HG02943 (cell line): ENCODE results near the gene TPRKB.
"Not testable (repeated sequence)": the region's sequence is repeated elsewhere in the genome, so short reads cannot be mapped to it uniquely, and the experiment has no call there.

Experiments used
- ATAC-seq: cut with Tn5 transposase; IDR thresholded peaks from one replicate; pipeline ENCODE4 v1.9.1; 2021; ENCODE audit warnings: mild to moderate bottlenecking, low read depth, moderate library complexity; ENCODE audit not compliant: unreplicated experiment

Gene TPRKB

GRCh38 chr2:73746015-73746876 is 9.1 kb upstream of the TPRKB start:
- ATAC-seq, result no peak

DNA sequence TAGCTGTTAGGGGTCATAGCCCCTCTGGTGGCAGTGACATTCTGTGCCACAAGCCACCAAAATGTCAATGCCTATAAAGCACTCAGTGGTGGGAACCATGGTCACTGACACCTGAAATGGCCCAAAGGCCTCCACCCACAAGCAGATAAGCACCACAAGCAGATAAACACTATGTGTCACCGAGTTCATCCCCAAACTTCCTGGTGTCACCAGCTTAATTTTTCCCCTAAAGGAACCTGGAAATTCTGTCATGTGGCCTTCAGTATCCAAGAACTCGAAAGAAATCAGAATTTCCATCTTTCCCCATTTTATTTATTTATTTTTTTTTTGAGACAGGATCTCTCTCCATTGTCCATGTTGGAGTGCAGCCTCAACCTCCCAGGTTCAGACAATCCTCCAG is 3.6 kb upstream of the TPRKB start:
- no peak for ATAC-seq

GRCh38 chr2:73739101-73739500 is 2.0 kb upstream of the TPRKB start:
- ATAC-seq, result no peak

DNA sequence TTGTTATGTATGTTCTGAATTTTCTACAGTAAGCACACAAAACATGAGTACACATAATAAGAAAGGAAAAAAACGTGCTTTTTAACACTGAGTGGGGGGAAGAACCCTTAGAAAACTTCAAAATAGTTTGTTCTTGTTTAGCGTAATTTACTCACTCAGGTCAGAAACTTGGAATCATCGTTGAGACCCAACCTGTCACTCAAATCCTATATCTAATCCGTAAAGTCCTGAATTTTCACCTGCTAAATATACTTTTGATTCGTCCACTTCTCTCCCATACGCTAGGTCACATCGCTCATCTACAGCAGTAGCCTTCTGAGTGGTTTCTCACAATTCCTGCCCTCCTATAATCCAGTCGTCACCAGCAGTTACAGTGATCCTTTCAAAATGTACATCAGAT is 767 bp downstream of the TPRKB start:
- ATAC-seq, result no peak

DNA sequence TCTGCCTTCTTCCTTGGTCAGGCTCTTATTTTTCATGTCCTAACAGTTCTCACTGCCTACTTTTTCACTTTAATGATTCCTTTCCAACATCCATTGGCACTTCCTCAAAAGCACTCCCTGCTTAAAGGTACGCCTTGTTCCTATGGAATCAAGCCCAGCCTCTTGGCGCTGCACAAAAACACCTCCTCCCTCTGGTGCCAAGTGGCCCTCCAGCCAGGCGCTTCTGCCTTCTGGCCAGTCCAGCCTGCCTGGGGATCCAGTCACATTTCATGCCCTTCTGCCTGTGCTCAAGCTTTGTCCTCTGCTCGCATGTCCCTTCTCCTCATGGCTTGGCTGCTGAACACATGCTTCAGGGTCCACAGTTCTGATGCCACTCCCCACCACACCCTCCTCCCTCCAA is 6.3 kb downstream of the TPRKB start:
- no peak for ATAC-seq

DNA sequence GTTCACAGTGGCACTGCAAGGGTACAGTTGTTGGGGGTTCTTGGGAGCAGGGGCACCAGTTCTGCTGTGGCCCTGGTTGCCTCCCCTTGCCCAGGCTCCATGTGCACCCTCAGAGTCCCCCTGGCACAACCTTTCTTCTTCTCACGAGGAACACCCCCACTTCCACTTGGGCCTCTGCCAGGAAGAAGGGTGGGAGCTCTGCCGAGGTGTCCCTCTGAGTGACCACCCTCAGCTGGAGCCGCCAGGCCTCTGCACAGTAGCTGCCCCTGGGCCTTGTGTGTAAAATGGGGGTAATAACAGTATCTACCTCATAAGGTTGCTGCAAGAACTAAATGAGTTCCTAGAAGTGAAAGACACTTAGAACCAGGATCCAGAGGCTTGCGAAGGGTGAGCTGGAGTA is 8.4 kb downstream of the TPRKB start:
- no peak for ATAC-seq

GRCh38 chr2:73728043-73728442 is 9.1 kb downstream of the TPRKB start:
- ATAC-seq, result no peak

- ATAC-seq, result not testable (repeated sequence)
These were observed 10.5 kb downstream of the TPRKB start for GRCh38 chr2:73726657-73727056.

DNA sequence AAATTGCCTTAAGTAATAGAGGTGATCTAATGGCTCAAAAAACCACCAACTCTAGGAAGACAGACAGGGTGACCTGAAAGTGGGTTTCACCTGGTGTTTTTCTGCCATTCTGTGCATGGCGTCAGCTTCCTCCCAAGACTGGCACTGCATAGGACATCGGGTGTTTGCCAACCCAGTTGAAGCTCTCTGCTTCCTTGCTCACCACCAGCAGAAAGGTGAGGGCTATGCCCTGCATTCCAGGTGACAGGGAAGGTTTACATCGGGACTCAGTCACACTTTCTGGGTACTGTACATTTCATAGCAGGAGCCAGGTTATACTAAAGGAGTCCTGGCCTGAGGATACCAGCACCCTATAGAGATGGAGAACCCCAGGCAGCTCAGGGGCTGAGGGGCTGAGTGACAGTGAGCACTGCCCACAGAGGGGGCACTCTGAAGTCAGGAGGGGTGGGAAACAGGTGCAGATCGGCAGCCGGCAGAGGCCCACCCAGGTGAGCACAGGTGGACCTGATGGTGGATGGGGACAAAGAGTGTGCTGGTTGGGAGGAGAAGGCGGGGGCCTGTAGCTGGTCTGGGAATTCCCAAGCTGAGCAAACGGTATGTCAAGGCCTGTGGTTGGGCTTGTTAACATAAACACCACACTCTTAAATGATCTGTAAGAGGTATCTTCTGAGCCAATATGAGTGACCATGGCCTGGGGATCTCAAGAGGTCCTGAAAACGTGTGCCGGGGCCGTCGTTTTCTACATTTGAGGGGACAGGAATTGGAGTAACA is 18.1 kb downstream of the TPRKB start:
- ATAC-seq, result no peak

DNA sequence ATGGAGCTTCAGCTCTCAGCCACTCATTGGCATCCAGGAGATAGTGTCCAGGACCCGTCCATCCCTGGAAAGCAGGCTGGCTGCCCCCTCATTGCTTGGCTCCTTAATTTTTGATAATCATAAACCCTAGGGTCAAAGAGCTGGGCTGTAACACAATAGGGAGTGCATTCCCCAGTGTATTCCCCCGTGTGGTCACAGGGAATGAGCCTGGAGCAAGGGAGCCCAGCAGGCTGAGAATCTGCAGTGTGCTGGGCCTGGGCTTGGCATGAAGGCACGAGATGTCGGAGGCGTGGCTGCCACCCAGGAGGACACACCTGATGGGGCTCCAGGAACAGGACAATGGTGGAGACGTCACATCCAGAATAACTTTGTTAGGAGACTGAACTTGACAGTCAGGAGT is 18.7 kb downstream of the TPRKB start:
- ATAC-seq, result no peak

GRCh38 chr2:73717695-73718094 is 19.4 kb downstream of the TPRKB start:
- not testable (repeated sequence) for ATAC-seq

DNA sequence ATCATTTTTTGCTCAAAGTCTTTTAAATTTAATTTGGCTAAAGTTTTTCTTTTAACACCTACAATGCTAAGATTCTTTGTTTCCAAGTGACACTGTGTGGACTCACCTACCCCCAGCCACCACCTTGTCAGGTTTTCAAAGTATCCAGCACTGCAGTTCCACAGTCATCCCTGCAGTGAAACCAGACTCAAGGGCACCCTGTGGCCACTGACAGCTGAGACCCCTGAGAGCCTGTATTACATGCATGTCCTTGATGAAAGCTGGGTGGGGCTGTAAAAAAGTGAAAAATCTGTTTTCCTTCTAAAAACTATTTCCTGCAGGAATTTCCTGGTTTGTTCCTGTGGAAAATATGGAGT is 19.9 kb downstream of the TPRKB start:
- ATAC-seq, result no peak

GRCh38 chr2:73716543-73717250 is 20.4 kb downstream of the TPRKB start:
- ATAC-seq, result no peak

DNA sequence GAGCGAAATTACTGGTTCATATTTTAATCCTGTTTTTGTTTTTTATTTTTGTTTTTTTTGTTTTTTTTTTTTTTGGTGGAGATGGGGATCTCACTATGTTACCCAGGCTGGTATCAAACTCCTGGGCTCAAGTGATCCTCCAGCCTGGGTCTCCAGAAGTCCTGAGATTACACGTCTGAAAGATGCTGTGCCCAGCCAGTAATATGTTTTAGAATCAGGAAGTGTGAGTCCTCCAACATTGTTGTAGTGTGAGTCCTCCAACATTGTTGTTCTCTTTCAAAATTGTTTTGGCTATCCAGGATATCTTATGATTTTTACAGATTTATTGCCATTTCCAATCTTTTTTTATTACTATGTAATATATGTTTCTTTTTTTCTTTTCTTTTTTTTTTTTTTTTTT is 23.1 kb downstream of the TPRKB start:
- ATAC-seq, result no peak

- ATAC-seq, result no peak
These were observed 28.6 kb downstream of the TPRKB start for GRCh38 chr2:73708527-73708926.

DNA sequence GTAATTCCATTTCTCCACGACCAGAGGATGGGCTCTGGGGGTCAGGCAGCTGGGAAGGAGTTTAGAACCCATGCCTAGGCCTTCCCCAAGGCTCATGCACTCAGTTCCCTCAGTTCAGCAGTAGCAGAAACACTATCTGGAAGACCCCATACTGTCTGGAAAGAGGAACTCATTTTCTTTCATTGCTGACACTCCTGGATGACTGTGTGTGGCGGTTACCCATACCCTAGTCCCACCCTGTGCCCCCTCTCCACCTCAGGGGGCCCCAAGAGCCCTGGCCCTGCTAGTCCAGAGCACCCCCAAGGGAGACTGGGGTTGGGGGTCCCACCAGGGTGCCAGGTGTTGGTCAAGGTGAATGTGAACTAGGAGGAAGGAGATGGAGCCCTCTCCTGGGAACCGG is 29.5 kb downstream of the TPRKB start:
- ATAC-seq, result no peak

GRCh38 chr2:73707058-73707457 is 30.1 kb downstream of the TPRKB start:
- ATAC-seq, result no peak

GRCh38 chr2:73705091-73705490 is 32.1 kb downstream of the TPRKB start:
- ATAC-seq, result no peak

DNA sequence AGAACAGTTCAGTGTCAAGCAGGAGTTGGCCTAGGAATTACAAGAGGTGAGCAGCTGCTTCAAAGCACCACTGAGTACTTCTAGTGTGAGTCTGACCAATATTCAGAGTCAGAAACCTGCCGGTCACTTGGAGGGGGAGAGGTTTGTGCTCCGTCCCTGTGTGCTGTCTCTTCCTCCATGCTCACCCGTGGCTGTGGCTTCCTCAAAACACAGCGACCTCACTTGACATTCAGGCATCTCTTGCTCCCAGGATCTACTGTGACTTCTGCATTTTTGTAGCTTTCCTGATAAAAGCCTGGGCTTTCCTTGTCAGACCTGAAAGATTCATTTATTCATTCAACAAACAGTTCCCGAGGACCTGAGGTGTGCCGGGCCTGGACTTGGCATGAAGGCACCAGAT is 32.9 kb downstream of the TPRKB start:
- ATAC-seq, result no peak

DNA sequence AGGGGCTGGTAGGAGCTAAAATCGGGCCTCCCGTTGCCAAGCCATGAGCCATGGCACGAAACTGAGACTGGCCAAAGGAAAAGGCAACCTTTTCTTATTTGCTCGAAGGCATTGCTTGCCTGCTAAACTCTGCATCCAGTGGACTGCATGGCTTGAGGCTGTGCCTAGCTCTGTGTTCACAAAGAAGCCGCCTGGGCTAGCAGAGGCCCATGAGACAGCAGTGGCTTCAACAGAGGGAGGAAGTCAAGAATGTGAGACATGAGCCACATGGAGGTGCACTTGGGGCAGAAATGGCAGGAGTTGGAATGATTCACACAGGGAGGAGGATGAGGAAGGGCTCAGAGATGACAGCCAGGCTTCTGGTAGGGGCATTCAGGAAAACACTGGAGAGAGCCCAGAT is 33.5 kb downstream of the TPRKB start:
- no peak for ATAC-seq

GRCh38 chr2:73702852-73703493 is 34.2 kb downstream of the TPRKB start:
- not testable (repeated sequence) for ATAC-seq
